Measurements from ENCODE around the gene CGN.

Gene CGN

GRCh38 chr1:151577173-151577572 is 66.0 kb downstream of the CGN start:
- Histone ChIP-seq H3K27ac (replicated peaks; ENCODE audit: low read length) (no peak overlapping the region), H3K79me1 (ENCODE audit: low read depth, low read length) (no peaks in the 10 kb centered on the region), H3K23ac (ENCODE audit: low read depth, low read length, poor library complexity) (no peak overlapping the region), H3K4me2 (ENCODE audit: insufficient read depth, low read length, poor library complexity, severe bottlenecking) (no peak overlapping the region), H4K91ac (ENCODE audit: low read depth, low read length, poor library complexity) (no peak overlapping the region), H2BK120ac (ENCODE audit: low read depth, low read length) (no peak overlapping the region), H3K4me1 (ENCODE audit: control insufficient read depth in 2 of 2, insufficient read depth in 1 of 2, low read depth in 1 of 2, low read length in 2 of 2) (no peaks in the 10 kb centered on the region), H3K4me3 (ENCODE audit: low read length in 2 of 2) (no peak overlapping the region), H2BK15ac (ENCODE audit: low read length) (no peak overlapping the region), H3K4ac (ENCODE audit: low read length) (no peak overlapping the region), H3K36me3 (replicated peaks in 1 of 2; ENCODE audit: control insufficient read depth in 2 of 2, insufficient read depth in 2 of 2, low read length in 2 of 2) (peaks cover 27 to 89% of the 10 kb centered on the region in 2 donors), H3K14ac (ENCODE audit: low read length) (no peak overlapping the region), H2BK12ac (ENCODE audit: low read length) (no peak overlapping the region), H3K9ac (ENCODE audit: low read depth, low read length, poor library complexity) (no peak overlapping the region), H2AK5ac (ENCODE audit: low read depth, low read length) (no peak overlapping the region), H2BK5ac (ENCODE audit: low read length) (no peak overlapping the region), H4K8ac (ENCODE audit: low read depth, low read length) (no peak overlapping the region), H3K9me3 (replicated peaks in 1 of 2; ENCODE audit: control insufficient read depth in 2 of 2, insufficient read depth in 1 of 2, low read depth in 1 of 2, low read length in 2 of 2) (no peaks in the 10 kb centered on the region), H2AFZ (ENCODE audit: low read length) (no peak overlapping the region), H3K18ac (ENCODE audit: low read length) (no peak overlapping the region), H3K27me3 (ENCODE audit: control insufficient read depth in 3 of 3, insufficient read depth in 3 of 3, low read depth in 1 of 3, low read length in 3 of 3) (no peaks in the 10 kb centered on the region)
- no peak for DNase-seq (ENCODE audit: low spot score)
- no CpG with 5 or more reads among the region's 2 CpGs for WGBS, 2 donors (ENCODE audit: extremely low coverage in 2 of 2, insufficient read length in 2 of 2, insufficient replicate concordance in 1 of 2)

- Histone ChIP-seq H2BK120ac (ENCODE audit: low read depth, low read length) (no peak overlapping the region), H2BK15ac (ENCODE audit: low read length) (no peak overlapping the region), H3K27me3 (ENCODE audit: control insufficient read depth in 3 of 3, insufficient read depth in 3 of 3, low read depth in 1 of 3, low read length in 3 of 3) (no peaks in the 10 kb centered on the region), H3K4me3 (ENCODE audit: low read length in 2 of 2) (no peak overlapping the region), H4K91ac (ENCODE audit: low read depth, low read length, poor library complexity) (no peak overlapping the region), H3K36me3 (replicated peaks in 1 of 2; ENCODE audit: control insufficient read depth in 2 of 2, insufficient read depth in 2 of 2, low read length in 2 of 2) (peaks cover 30 to 88% of the 10 kb centered on the region in 2 donors), H2BK5ac (ENCODE audit: low read length) (no peak overlapping the region), H3K14ac (ENCODE audit: low read length) (no peak overlapping the region), H3K23ac (ENCODE audit: low read depth, low read length, poor library complexity) (no peak overlapping the region), H3K79me1 (ENCODE audit: low read depth, low read length) (no peaks in the 10 kb centered on the region), H3K4ac (ENCODE audit: low read length) (no peak overlapping the region), H3K9ac (ENCODE audit: low read depth, low read length, poor library complexity) (no peak overlapping the region), H3K27ac (replicated peaks; ENCODE audit: low read length) (no peak overlapping the region), H3K4me1 (ENCODE audit: control insufficient read depth in 2 of 2, insufficient read depth in 1 of 2, low read depth in 1 of 2, low read length in 2 of 2) (no peaks in the 10 kb centered on the region), H3K9me3 (replicated peaks in 1 of 2; ENCODE audit: control insufficient read depth in 2 of 2, insufficient read depth in 1 of 2, low read depth in 1 of 2, low read length in 2 of 2) (no peaks in the 10 kb centered on the region), H2AK5ac (ENCODE audit: low read depth, low read length) (no peak overlapping the region), H3K4me2 (ENCODE audit: insufficient read depth, low read length, poor library complexity, severe bottlenecking) (no peak overlapping the region), H3K18ac (ENCODE audit: low read length) (no peak overlapping the region), H2BK12ac (ENCODE audit: low read length) (no peak overlapping the region), H2AFZ (ENCODE audit: low read length) (no peak overlapping the region), H4K8ac (ENCODE audit: low read depth, low read length) (no peak overlapping the region)
- DNase-seq (ENCODE audit: low spot score): no peak
- WGBS, 2 donors (ENCODE audit: extremely low coverage in 2 of 2, insufficient read length in 2 of 2, insufficient replicate concordance in 1 of 2): no CpG with 5 or more reads among the region's 1 CpG
These were observed 67.8 kb downstream of the CGN start for GRCh38 chr1:151578941-151579340.

GRCh38 chr1:151579436-151580225 is 68.4 kb downstream of the CGN start:
- H2BK12ac ChIP-seq (ENCODE audit: low read length): no peak overlapping the region
- no CpG with 5 or more reads among the region's 8 CpGs for WGBS, 2 donors (ENCODE audit: extremely low coverage in 2 of 2, insufficient read length in 2 of 2, insufficient replicate concordance in 1 of 2)
- no peak overlapping the region for H2AK5ac ChIP-seq (ENCODE audit: low read depth, low read length)
- peaks cover 24 to 81% of the 10 kb centered on the region in 2 donors for H3K36me3 ChIP-seq (replicated peaks in 1 of 2; ENCODE audit: control insufficient read depth in 2 of 2, insufficient read depth in 2 of 2, low read length in 2 of 2)
- H3K4me2 ChIP-seq (ENCODE audit: insufficient read depth, low read length, poor library complexity, severe bottlenecking): no peak overlapping the region
- H3K27me3 ChIP-seq (ENCODE audit: control insufficient read depth in 3 of 3, insufficient read depth in 3 of 3, low read depth in 1 of 3, low read length in 3 of 3): no peaks in the 10 kb centered on the region
- H4K91ac ChIP-seq (ENCODE audit: low read depth, low read length, poor library complexity): no peak overlapping the region
- no peak overlapping the region for H3K9ac ChIP-seq (ENCODE audit: low read depth, low read length, poor library complexity)
- DNase-seq (ENCODE audit: low spot score): no peak
- no peak overlapping the region for H2BK15ac ChIP-seq (ENCODE audit: low read length)
- no peaks in the 10 kb centered on the region for H3K79me1 ChIP-seq (ENCODE audit: low read depth, low read length)
- H2AFZ ChIP-seq (ENCODE audit: low read length): no peak overlapping the region
- no peak overlapping the region for H2BK120ac ChIP-seq (ENCODE audit: low read depth, low read length)
- no peaks in the 10 kb centered on the region for H3K9me3 ChIP-seq (replicated peaks in 1 of 2; ENCODE audit: control insufficient read depth in 2 of 2, insufficient read depth in 1 of 2, low read depth in 1 of 2, low read length in 2 of 2)
- H3K23ac ChIP-seq (ENCODE audit: low read depth, low read length, poor library complexity): no peak overlapping the region
- no peaks in the 10 kb centered on the region for H3K4me1 ChIP-seq (ENCODE audit: control insufficient read depth in 2 of 2, insufficient read depth in 1 of 2, low read depth in 1 of 2, low read length in 2 of 2)
- no peak overlapping the region for H3K27ac ChIP-seq (replicated peaks; ENCODE audit: low read length)
- H3K18ac ChIP-seq (ENCODE audit: low read length): no peak overlapping the region
- H3K4me3 ChIP-seq (ENCODE audit: low read length in 2 of 2): no peak overlapping the region
- H3K14ac ChIP-seq (ENCODE audit: low read length): no peak overlapping the region
- H2BK5ac ChIP-seq (ENCODE audit: low read length): no peak overlapping the region
- H4K8ac ChIP-seq (ENCODE audit: low read depth, low read length): no peak overlapping the region
- no peak overlapping the region for H3K4ac ChIP-seq (ENCODE audit: low read length)

DNA sequence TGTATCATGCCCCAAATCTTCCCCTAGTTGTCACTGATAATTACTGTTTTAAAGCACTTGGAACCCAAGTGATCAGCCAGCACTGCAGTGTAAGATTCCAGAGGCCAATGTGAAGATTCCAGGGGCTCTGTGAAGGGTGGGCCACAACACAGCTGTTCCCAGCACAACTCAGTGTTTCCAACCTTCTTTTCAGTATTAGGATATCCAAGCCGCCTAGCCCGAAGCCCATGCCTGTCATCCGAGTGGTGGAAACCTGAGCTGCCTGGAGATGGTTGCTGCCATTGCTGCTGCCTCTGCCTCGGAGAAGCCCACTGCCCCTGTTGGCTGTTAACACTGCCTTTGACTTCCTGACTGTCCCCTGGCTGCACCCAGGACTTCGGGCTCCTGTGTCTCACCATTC is 70.3 kb downstream of the CGN start:
- DNase-seq (ENCODE audit: low spot score): no peak
- Histone ChIP-seq H4K8ac (ENCODE audit: low read depth, low read length) (no peak overlapping the region), H3K79me1 (ENCODE audit: low read depth, low read length) (no peaks in the 10 kb centered on the region), H3K27me3 (ENCODE audit: control insufficient read depth in 3 of 3, insufficient read depth in 3 of 3, low read depth in 1 of 3, low read length in 3 of 3) (no peaks in the 10 kb centered on the region), H3K4me2 (ENCODE audit: insufficient read depth, low read length, poor library complexity, severe bottlenecking) (no peak overlapping the region), H2BK120ac (ENCODE audit: low read depth, low read length) (no peak overlapping the region), H2AK5ac (ENCODE audit: low read depth, low read length) (no peak overlapping the region), H3K23ac (ENCODE audit: low read depth, low read length, poor library complexity) (no peak overlapping the region), H3K36me3 (replicated peaks in 1 of 2; ENCODE audit: control insufficient read depth in 2 of 2, insufficient read depth in 2 of 2, low read length in 2 of 2) (peaks cover 16 to 63% of the 10 kb centered on the region in 2 donors), H3K9ac (ENCODE audit: low read depth, low read length, poor library complexity) (no peak overlapping the region), H3K27ac (replicated peaks; ENCODE audit: low read length) (no peak overlapping the region), H2BK5ac (ENCODE audit: low read length) (no peak overlapping the region), H3K4me3 (ENCODE audit: low read length in 2 of 2) (no peak overlapping the region), H2AFZ (ENCODE audit: low read length) (no peak overlapping the region), H3K9me3 (replicated peaks in 1 of 2; ENCODE audit: control insufficient read depth in 2 of 2, insufficient read depth in 1 of 2, low read depth in 1 of 2, low read length in 2 of 2) (no peaks in the 10 kb centered on the region), H2BK15ac (ENCODE audit: low read length) (no peak overlapping the region), H2BK12ac (ENCODE audit: low read length) (no peak overlapping the region), H3K18ac (ENCODE audit: low read length) (no peak overlapping the region), H3K4me1 (ENCODE audit: control insufficient read depth in 2 of 2, insufficient read depth in 1 of 2, low read depth in 1 of 2, low read length in 2 of 2) (no peaks in the 10 kb centered on the region), H3K14ac (ENCODE audit: low read length) (no peak overlapping the region), H3K4ac (ENCODE audit: low read length) (no peak overlapping the region), H4K91ac (ENCODE audit: low read depth, low read length, poor library complexity) (no peak overlapping the region)
- WGBS, 2 donors (ENCODE audit: extremely low coverage in 2 of 2, insufficient read length in 2 of 2, insufficient replicate concordance in 1 of 2): no CpG with 5 or more reads among the region's 5 CpGs
